Inflammatory macrophage treated with lipopolysaccharide for 4 hours (primary cell): ENCODE measurements around the gene HSPG2.
"Not testable (repeated sequence)": the region's sequence is repeated elsewhere in the genome, so short reads cannot be mapped to it uniquely, and the experiment has no call there.

Source experiments
- DNase-seq: peaks from one replicate; pipeline ENCODE4 v3.0.0-alpha.2; 2020

The HSPG2 gene

GRCh38 chr1:21911205-21912001, 25.7 kb downstream of the HSPG2 start:
- no peak for DNase-seq

GRCh38 chr1:21910558-21911204, 26.4 kb downstream of the HSPG2 start:
- no peak for DNase-seq

GRCh38 chr1:21909787-21910503, 27.2 kb downstream of the HSPG2 start:
- DNase-seq = peak; percentile 58

GRCh38 chr1:21909286-21909759, 27.8 kb downstream of the HSPG2 start:
- DNase-seq = no peak

GRCh38 chr1:21907737-21908534, 29.2 kb downstream of the HSPG2 start:
- DNase-seq = not testable (repeated sequence)

GRCh38 chr1:21907079-21907418, 30.1 kb downstream of the HSPG2 start:
- no peak for DNase-seq

- DNase-seq = no peak
Measured at GRCh38 chr1:21906173-21907078, 30.7 kb downstream of the HSPG2 start.

GRCh38 chr1:21904704-21905520, 32.2 kb downstream of the HSPG2 start:
- peak; percentile 33 for DNase-seq

- DNase-seq = no peak
Measured at GRCh38 chr1:21904454-21904703, 32.7 kb downstream of the HSPG2 start.

GRCh38 chr1:21903638-21904453, 33.3 kb downstream of the HSPG2 start:
- no peak for DNase-seq

- DNase-seq = no peak
Measured at GRCh38 chr1:21902026-21903012, 34.8 kb downstream of the HSPG2 start.

- DNase-seq = no peak
Measured at GRCh38 chr1:21901473-21901847, 35.6 kb downstream of the HSPG2 start.

- DNase-seq = no peak
Measured at GRCh38 chr1:21900766-21901472, 36.2 kb downstream of the HSPG2 start.

GRCh38 chr1:21899987-21900386, 37.1 kb downstream of the HSPG2 start:
- DNase-seq = no peak

- DNase-seq = no peak
Measured at GRCh38 chr1:21899267-21899810, 37.8 kb downstream of the HSPG2 start.

GRCh38 chr1:21898326-21899200, 38.5 kb downstream of the HSPG2 start:
- no peak for DNase-seq

- no peak for DNase-seq
Measured at GRCh38 chr1:21897844-21898243, 39.3 kb downstream of the HSPG2 start.
